ENCODE results near the gene LRRC61. TPM values are rescaled to one million over a fixed set of nuclear protein-coding genes. Genes with fewer than 3 reads are reported as not detected.

The LRRC61 gene
- total and polyA plus RNA-seq, 2 of the 13 experiments (the other 11 are each of a cell fraction or from before 2014, with no cell fraction given), result 33.0 to 34.8 TPM

DNA sequence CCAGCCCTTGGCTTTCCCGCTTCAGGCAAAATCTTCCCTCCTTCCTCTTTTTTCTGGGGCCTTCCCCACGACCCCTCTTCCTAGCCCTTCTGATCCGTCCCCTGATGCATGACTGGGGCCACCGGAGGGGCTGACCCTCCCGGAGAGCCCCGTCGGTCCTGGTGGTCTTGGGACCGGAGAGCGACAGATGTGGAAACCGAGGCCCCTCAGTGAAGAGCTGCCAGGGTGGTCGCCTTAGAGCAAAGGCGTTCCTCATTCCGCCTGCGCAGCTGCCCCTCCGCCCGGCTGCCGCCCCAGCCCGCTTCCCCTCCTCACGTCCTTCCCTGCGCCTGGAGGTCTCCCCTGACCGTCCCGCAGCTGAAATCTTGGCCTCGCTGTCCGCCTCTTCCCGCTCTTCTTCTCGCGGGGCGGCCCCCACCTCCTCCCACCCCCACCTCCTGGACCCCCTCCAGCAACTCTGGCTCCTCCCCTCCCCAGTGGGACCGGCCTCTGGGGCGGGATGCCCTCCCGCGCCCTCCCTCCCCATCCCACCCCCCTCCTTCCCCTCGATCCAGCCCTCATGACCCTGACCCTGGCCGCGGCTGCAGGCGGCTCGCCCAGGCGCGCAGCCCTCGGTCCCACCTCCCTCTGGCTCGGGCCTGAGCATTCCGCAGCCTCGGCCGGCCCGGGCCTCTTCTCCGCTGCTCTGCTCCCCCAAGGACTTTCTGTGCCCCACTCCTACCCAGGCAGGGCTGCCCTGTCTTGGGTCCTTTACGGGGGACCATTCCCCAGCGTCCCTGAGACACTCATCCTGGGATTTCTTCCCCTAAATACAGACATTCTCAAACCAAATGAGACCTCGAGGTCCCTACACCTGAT lies 18.3 kb downstream of the LRRC61 start, which contains the start of gene RARRES2 (continued):
- TF ChIP-seq, protein P1, sequence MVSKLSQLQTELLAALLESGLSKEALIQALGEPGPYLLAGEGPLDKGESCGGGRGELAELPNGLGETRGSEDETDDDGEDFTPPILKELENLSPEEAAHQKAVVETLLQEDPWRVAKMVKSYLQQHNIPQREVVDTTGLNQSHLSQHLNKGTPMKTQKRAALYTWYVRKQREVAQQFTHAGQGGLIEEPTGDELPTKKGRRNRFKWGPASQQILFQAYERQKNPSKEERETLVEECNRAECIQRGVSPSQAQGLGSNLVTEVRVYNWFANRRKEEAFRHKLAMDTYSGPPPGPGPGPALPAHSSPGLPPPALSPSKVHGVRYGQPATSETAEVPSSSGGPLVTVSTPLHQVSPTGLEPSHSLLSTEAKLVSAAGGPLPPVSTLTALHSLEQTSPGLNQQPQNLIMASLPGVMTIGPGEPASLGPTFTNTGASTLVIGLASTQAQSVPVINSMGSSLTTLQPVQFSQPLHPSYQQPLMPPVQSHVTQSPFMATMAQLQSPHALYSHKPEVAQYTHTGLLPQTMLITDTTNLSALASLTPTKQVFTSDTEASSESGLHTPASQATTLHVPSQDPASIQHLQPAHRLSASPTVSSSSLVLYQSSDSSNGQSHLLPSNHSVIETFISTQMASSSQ (IDR thresholded peaks at IDR 0.05; ENCODE audit: low read depth), result no peak
- TF ChIP-seq, protein P1 (CRISPR knock-in tag; IDR thresholded peaks at IDR 0.05; ENCODE audit: borderline replicate concordance), result peak; percentile 19; the same call in 1 of the 2 replicates
- TF ChIP-seq ESRRA (CRISPR knock-in tag; IDR thresholded peaks at IDR 0.05; ENCODE audit: low read depth) (no peak), ZNF446 (CRISPR knock-in tag; IDR thresholded peaks at IDR 0.05) (no peak), GFI1 (CRISPR knock-in tag; IDR thresholded peaks at IDR 0.05; ENCODE audit: borderline replicate concordance) (no peak), ISX (CRISPR knock-in tag; conservative IDR thresholded peaks at IDR 0.05) (no peak), KLF16 (CRISPR knock-in tag; IDR thresholded peaks at IDR 0.05) (peak in 1 of 2 experiments; percentile 62; a peak in 1 of 4 replicates), ZNF549 (CRISPR knock-in tag; IDR thresholded peaks at IDR 0.05) (no peak), GATAD2A (CRISPR knock-in tag; IDR thresholded peaks at IDR 0.05) (peak; percentile 14; the same call in 1 of the 2 replicates), HMG20A (CRISPR knock-in tag; IDR thresholded peaks at IDR 0.05; ENCODE audit: borderline replicate concordance) (no peak), ZC3H13 (CRISPR knock-in tag; IDR thresholded peaks at IDR 0.05) (no peak), RNF2 (conservative IDR thresholded peaks at IDR 0.05; ENCODE audit: low read depth) (0 out of 2 replicates have a peak, but pooled peaks have one; percentile 52)
- TF ChIP-seq, protein P2, sequence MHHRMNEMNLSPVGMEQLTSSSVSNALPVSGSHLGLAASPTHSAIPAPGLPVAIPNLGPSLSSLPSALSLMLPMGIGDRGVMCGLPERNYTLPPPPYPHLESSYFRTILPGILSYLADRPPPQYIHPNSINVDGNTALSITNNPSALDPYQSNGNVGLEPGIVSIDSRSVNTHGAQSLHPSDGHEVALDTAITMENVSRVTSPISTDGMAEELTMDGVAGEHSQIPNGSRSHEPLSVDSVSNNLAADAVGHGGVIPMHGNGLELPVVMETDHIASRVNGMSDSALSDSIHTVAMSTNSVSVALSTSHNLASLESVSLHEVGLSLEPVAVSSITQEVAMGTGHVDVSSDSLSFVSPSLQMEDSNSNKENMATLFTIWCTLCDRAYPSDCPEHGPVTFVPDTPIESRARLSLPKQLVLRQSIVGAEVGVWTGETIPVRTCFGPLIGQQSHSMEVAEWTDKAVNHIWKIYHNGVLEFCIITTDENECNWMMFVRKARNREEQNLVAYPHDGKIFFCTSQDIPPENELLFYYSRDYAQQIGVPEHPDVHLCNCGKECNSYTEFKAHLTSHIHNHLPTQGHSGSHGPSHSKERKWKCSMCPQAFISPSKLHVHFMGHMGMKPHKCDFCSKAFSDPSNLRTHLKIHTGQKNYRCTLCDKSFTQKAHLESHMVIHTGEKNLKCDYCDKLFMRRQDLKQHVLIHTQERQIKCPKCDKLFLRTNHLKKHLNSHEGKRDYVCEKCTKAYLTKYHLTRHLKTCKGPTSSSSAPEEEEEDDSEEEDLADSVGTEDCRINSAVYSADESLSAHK (CRISPR knock-in tag; IDR thresholded peaks at IDR 0.05; ENCODE audit: borderline replicate concordance), result no peak
- TF ChIP-seq, protein P3, sequence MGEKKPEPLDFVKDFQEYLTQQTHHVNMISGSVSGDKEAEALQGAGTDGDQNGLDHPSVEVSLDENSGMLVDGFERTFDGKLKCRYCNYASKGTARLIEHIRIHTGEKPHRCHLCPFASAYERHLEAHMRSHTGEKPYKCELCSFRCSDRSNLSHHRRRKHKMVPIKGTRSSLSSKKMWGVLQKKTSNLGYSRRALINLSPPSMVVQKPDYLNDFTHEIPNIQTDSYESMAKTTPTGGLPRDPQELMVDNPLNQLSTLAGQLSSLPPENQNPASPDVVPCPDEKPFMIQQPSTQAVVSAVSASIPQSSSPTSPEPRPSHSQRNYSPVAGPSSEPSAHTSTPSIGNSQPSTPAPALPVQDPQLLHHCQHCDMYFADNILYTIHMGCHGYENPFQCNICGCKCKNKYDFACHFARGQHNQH (CRISPR knock-in tag; IDR thresholded peaks at IDR 0.05), result no peak
- TF ChIP-seq, protein P4, sequence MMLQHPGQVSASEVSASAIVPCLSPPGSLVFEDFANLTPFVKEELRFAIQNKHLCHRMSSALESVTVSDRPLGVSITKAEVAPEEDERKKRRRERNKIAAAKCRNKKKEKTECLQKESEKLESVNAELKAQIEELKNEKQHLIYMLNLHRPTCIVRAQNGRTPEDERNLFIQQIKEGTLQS (CRISPR knock-in tag; IDR thresholded peaks at IDR 0.05), result peak; percentile 19; the same call in 1 of the 2 replicates
- TF ChIP-seq, protein P5, sequence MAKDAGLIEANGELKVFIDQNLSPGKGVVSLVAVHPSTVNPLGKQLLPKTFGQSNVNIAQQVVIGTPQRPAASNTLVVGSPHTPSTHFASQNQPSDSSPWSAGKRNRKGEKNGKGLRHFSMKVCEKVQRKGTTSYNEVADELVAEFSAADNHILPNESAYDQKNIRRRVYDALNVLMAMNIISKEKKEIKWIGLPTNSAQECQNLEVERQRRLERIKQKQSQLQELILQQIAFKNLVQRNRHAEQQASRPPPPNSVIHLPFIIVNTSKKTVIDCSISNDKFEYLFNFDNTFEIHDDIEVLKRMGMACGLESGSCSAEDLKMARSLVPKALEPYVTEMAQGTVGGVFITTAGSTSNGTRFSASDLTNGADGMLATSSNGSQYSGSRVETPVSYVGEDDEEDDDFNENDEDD (CRISPR knock-in tag; IDR thresholded peaks at IDR 0.05; ENCODE audit: borderline replicate concordance), result 0 out of 2 replicates have a peak, but pooled peaks have one; percentile 18
- TF ChIP-seq, protein P6, sequence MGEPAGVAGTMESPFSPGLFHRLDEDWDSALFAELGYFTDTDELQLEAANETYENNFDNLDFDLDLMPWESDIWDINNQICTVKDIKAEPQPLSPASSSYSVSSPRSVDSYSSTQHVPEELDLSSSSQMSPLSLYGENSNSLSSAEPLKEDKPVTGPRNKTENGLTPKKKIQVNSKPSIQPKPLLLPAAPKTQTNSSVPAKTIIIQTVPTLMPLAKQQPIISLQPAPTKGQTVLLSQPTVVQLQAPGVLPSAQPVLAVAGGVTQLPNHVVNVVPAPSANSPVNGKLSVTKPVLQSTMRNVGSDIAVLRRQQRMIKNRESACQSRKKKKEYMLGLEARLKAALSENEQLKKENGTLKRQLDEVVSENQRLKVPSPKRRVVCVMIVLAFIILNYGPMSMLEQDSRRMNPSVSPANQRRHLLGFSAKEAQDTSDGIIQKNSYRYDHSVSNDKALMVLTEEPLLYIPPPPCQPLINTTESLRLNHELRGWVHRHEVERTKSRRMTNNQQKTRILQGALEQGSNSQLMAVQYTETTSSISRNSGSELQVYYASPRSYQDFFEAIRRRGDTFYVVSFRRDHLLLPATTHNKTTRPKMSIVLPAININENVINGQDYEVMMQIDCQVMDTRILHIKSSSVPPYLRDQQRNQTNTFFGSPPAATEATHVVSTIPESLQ (CRISPR knock-in tag; conservative IDR thresholded peaks at IDR 0.05), result no peak

Measured in HepG2 (cell line).